HL-60/S4 (cell line): Measurements from ENCODE around the gene LSM7.
"Not testable (repeated sequence)": the region's sequence is repeated elsewhere in the genome, so short reads cannot be mapped to it uniquely, and the experiment has no call there.

Experiments
- in situ Hi-C: fragments of 300-500 bp; cut with MboI; formaldehyde crosslinking; loops from 2 replicates; pipeline ENCODE4 v1.14.3; 2022; ENCODE audit warnings: low sequenced_read_pairs

The LSM7 gene

DNA sequence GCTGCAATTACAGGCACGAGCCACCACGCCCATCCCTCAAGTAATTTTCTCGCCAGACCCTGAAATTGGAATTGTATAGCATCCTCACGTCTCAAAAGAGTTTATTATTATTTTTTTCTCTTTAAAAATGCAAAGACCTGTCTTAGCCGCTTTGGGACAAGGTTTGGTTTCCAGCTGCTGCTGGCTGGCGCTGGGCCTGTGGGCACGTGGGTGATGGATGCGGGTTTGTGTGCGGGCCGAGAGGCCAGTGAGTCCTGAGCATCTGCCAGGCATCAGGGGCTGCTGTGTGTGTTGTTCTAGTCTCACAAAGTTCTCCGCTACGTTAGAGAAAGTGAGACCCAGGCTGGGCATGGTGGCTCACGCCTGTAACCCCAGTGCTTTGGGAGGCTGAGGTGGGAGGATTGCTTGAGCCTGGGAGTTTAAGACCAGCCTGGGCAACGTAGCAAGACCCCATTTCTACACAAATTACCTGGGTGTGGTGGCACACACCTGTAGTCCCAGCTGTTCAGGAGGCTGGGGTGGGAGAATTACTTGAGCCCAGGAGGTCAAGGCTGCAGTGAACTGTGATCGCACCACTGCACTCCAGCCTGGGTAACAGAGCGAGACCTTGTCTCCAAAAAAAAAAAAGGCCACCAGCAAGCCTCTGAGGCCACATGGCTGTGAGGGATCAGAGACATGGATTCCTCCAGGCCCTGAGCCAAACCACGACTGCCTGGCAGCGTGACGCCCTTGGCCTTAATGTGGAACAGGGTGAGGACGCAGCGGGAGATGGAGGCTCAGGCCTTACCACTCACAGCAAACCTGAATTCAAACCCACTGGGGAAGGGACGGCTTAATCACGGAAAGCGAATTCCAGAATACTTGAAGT is 27.0 kb upstream of the LSM7 start:
- in situ Hi-C loops: no loop called here

- in situ Hi-C loops: no loop called here
These were observed 26.3 kb upstream of the LSM7 start for GRCh38 chr19:2354670-2355069.

DNA sequence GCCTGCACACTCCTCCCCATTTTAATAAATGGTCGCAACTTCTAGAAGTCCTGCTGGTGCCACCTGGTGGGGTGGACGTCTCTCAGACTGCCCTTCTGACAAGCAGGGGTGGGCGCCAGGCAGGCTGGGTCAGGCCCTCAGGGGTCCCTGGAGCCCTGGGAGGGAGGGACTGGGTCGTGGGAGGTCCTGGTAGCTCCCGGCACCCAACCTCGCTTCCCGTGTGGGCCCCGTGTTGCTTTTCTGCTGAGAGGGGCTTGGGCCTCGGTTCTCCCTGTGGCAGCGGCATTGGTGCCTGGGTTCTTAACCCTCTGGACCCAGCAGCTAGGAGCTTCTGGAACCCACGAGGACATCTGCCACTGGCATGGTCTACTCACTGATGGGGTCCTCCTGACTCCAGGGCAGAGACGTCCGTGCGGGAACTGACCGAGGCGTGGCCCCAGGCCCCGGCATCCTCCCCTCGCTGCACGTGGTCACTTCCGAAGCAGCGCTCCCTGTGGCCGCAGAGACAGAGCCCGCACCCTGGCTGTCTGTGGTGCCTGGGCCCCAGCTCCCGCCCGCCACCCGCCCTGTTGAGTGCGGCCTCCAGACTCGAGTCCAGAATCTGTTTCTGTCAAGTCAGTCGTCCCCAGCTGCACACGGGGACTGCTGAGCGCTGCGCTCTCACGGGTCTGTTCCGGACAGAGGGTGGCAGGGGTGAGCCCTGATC is 25.7 kb upstream of the LSM7 start:
- in situ Hi-C loops: no loop called here

DNA sequence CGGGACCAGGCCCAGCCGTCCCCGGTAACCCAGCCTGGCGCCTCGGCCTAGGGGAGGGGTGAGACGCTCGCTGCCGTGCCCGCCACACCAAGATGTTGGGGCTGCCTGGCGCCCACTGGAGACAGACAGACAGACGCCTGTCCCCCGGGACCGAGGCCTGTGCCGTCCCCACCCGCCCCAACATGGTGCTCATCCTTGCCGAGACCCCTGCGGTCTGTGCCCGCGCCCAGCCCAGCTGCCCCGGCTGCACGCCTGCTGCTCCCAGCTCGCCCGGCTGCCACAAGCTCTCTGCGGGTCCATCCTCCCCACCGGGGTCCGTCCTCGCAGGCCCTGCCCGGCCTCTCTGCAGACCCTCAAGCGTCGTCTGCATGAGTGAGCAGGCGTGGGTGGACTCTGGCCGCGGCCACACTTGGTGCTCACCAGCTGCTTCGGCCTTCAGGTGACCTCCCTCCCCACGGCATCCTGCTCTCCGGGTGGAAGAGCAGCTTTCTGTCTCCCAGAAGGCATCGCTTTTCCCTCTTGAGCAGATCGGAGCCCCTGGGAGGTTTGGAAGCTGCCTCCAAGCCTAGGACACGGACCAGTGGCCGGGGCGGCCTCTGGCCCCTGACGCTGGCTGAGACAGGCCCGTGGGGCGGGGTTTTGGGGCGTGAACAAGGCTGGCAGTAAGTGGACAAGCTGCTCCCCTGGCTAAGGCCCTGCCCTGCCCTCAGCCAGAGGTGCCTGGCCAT is 24.9 kb upstream of the LSM7 start:
- in situ Hi-C loops: no loop called here

- in situ Hi-C loops: no loop called here
These were observed 23.7 kb upstream of the LSM7 start for GRCh38 chr19:2352121-2352520.

DNA sequence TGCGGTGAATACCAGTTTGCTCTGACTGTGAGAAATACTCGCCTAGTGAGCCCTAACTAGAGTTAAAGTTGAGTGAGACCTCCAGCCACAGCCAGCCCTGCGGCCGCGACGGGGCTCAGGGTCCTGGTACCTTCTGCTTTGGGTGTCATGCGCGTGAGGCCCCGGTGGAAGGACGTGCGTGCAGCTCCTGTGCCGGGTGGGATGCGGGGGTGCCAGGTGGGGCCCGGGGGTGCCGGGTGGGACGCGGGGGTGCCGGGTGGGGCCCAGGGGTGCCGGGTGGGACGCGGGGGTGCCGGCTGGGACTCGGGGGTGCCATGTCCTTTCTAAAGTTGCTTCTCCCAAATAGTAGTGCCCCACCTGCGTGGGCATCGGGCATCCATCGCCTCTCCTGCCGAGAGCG is 23.2 kb upstream of the LSM7 start:
- in situ Hi-C loops: no loop called here

GRCh38 chr19:2350656-2351055 is 22.3 kb upstream of the LSM7 start:
- in situ Hi-C loops: no loop called here

DNA sequence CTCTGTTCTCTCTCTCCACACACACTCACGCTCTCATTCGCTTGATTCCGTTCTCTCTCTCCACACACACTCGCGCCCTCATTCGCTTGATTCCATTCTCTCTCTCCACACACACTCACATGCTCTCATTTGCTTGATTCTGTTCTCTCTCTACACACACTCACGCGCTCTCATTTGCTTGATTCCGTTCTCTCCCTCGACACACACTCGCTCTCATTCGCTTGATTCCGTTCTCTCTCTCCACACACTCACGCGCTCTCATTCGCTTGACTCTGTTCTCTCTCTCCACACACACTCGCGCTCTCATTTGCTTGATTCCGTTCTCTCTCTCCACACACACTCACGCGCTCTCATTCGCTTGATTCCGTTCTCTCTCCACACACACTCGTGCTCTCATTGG is 21.4 kb upstream of the LSM7 start:
- in situ Hi-C loops: not testable (repeated sequence)

GRCh38 chr19:2345794-2346663 is 17.6 kb upstream of the LSM7 start:
- in situ Hi-C loops: no loop called here

- in situ Hi-C loops: no loop called here
These were observed 16.7 kb upstream of the LSM7 start for GRCh38 chr19:2345076-2345475.

DNA sequence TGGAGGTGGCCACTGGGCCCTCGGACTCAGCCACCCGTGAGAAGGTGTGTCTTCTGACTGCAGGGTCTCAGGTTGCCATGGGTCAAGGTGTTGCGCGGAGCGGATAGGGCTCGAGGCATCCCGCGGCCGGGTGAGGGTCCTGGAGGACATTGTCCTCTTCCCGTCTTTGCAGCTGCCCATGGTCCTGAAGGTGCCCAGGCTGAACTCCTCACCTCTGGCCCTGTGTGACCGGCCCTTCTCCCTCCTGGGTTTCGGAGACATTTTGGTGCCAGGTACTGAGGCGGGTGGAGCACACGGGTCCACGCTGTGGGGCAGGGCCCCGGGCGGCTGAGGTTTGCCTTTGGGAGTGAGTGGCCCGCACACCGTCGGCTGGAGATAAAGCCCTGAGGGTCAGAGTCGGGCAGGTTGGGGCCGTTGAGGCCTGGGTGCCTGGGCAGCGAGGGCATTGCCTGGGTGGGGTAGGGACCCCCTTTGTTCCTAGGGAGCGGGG is 16.0 kb upstream of the LSM7 start:
- in situ Hi-C loops: no loop called here

DNA sequence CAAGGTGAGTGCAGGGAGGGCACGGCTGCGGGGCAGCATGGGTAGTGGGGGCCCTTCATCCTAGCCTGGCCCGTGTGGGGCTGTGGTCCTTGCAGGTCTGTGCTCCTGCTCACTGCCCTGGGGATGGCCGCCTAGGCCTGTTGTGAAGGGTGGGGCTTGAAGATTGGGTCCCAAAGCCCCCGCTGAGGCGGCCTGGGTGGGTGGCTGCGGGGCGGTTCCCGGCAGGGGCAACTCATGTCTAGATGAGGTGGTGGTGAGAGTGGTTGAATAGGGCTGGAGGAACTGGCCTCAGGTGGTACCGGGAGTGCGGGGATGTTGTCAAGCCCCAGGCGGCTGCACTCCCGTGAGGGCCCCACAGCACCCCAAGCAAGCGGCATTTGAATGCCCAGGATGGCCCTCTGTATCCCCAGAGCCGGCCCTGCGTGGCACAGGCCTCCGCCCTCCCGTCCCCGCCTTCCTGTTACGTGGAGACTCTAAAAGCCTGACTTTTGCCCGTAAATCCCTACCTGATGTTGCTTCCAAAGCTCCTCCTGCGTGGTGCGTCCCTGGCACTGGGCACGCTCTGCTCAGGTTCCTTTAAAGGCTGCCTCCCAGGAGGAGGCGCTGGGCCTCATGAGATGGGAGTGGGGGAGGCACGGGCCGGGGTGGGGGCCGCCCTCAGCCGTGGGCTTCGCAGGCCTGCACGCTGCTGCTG is 15.1 kb upstream of the LSM7 start:
- in situ Hi-C loops: no loop called here

DNA sequence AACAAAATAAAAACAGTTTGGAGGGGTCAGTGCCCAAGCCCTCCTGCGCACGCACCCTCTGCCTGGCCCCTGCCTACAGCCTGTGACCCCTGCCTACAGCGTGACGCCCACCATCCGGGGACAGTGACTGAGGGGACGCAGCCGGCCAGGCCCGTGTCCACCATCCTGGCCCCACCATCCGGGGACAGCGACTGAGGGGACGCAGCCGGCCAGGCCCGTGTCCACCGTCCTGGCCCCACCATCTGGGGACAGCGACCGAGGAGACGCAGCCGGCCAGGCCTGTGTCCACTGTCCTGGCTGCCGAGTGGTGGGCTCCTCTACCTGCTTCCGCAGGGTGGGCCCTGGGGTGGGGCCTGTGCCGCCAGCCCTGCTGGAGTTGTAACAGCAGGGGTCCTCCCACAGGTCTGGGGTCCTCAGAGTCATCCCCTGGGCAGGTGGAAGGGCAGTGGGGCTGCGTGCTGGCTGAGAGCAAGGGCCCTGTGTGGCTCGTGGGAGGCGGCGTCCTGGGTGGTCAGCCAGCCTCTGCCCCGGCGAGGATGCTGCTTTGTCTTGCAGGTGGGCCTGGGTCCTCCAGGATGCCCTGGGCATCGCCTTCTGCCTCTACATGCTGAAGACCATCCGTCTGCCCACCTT is 14.4 kb upstream of the LSM7 start:
- in situ Hi-C loops: no loop called here

DNA sequence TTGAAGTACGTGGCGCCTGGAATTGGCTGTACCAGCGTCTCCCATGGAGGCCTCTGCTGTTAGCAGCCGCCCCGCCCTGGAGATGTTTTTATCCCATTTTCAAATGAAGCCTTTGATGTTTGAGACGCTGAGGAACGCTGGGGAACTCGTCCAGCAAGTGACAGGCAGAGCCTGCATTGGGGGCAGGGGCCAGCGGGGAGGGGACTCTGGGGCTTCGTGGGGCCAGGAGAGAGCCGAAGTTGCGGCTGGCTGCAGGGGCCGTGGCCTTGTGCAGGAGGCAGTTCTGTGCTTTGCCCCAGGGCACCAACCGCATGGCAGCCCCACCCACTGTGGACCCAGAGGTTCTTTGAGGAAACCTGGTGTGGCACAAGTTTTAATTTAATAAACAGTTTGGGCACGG is 13.6 kb upstream of the LSM7 start:
- in situ Hi-C loops: no loop called here

DNA sequence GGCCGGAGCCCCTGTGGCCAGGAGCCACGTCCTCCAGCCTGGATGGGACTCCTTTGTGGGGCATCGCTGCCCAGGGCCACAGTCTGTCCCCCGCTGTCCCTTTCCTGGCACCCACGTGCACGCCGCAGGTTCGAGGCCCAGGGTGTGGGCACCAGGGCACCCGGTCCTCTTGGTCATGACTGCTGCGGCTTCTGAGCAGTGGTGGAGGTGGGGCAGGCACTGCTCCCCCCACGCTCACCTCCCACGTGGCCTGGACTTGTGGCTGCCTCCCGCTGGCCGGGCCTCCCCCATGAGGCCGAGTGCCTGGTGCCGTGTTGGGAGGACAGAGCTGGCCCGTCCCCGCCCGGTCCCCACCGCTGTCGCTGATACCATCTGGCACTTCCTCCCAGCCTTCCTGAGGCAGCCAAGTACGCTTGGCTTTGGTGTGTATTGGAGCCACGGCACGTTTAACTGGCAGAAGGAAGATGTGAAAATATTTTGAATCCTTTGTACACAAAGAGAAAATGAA is 12.9 kb upstream of the LSM7 start:
- in situ Hi-C loops: no loop called here

DNA sequence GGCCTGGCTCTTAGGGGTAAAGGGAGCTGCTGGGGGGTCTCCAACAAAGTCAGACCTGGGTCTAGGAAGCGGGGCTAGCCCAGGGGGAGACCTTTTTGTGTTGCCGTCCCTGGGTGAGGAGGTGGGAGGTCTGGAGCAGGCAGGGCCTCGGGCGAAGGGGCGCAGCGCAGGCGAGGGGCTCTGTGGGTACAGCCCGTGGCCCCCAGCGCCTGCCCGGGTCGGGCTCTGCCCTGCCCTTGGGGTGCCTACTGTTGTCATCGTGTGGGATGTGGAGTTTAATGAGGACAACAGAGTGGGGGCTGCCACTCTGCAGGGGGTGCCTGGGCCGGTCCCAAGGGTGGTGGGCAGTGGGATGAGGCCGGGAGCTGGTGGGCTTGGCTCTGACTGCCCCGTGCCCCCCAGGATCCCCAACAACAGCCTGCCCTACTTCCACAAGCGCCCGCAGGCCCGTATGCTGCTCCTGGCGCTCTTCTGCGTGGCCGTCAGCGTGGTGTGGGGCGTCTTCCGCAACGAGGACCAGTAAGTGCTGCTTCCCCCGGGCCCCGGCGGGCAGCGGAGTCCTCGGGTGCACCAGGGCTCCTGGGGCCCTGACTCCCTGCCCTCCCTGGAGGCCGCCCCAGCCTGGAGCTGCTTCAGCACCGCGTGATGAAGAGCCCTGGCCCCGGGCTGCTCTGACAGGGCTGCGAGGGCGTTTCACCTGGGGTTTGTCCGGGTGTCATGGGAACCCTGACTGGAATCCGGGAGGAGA is 12.3 kb upstream of the LSM7 start:
- in situ Hi-C loops: no loop called here

DNA sequence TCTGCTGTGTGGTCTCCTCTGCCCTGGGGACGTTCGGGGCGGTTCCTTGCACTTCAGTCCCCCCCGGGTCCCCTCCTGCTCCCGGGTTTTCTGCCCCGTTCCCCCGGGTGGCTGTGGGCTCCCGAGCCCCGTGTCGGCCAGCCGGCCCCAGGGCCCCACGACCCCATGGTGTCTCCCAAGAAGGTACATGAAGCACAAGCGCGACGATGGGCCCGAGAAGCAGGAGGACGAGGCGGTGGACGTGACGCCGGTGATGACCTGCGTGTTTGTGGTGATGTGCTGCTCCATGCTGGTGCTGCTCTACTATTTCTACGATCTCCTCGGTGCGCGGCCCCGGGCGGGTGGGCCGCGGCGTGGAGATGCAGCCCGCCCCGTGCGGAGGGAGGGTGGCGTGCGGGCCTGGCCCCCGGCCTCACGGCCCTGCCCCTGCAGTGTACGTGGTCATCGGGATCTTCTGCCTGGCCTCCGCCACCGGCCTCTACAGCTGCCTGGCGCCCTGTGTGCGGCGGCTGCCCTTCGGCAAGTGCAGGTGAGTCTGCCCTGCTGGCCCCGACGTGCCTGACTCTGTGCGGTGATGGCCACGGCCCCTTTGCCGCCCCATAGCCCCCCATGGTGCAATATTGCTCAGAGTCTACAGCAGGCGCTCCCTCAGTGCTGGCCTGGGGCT is 11.4 kb upstream of the LSM7 start:
- in situ Hi-C loops: no loop called here
